Loucy (cell line): ENCODE results near the gene PEAK3.
A peak's percentile ranks its signal among the peaks of the same experiment; 100 is the strongest.

Experiments
- H2AFZ ChIP-seq: fragments of 200-600 bp; sonication (generic); 2 replicates; pipeline ENCODE4 v1.6.0; 2016; ENCODE audit warnings: antibody characterized with exemption, mild to moderate bottlenecking, low read length, moderate library complexity
- H3F3A ChIP-seq: fragments of 200-600 bp; 2 replicates; pipeline ENCODE4 v1.6.0; 2016; ENCODE audit warnings: antibody characterized with exemption, low read depth, mild to moderate bottlenecking
- H3K27me3 ChIP-seq: fragments of 200-600 bp; sonication (generic); 2 replicates; pipeline ENCODE4 v1.6.1; 2014; ENCODE audit warnings: low read length, mild to moderate bottlenecking; ENCODE audit not compliant: insufficient read depth, poor library complexity, severe bottlenecking
- H3K36me3 ChIP-seq: fragments of 200-600 bp; sonication (generic); 2 replicates; pipeline ENCODE4 v1.6.1; 2016; ENCODE audit warnings: low read length; ENCODE audit not compliant: insufficient read depth
- H3K4me1 ChIP-seq: fragments of 200-600 bp; sonication (generic); 2 replicates; pipeline ENCODE4 v1.5.1; 2014; ENCODE audit warnings: low read length, mild to moderate bottlenecking; ENCODE audit not compliant: insufficient read depth, poor library complexity, severe bottlenecking
- H3K4me2 ChIP-seq: fragments of 200-600 bp; sonication (generic); 2 replicates; pipeline ENCODE4 v1.6.0; 2014; ENCODE audit warnings: antibody characterized with exemption, low read length, low read depth, mild to moderate bottlenecking; ENCODE audit not compliant: poor library complexity, severe bottlenecking
- H3K4me3 ChIP-seq: fragments of 200-600 bp; sonication (generic); 2 replicates; pipeline ENCODE4 v1.5.1; 2014; ENCODE audit warnings: low read length, mild to moderate bottlenecking, mixed read lengths; ENCODE audit not compliant: poor library complexity, severe bottlenecking
- H3K79me2 ChIP-seq: fragments of 200-600 bp; sonication (generic); 2 replicates; pipeline ENCODE4 v1.6.1; 2014; ENCODE audit warnings: low read length; ENCODE audit not compliant: insufficient read depth
- H3K9ac ChIP-seq: fragments of 200-600 bp; sonication (generic); 2 replicates; pipeline ENCODE4 v1.6.0; 2014; ENCODE audit warnings: mild to moderate bottlenecking, low read depth, low read length, moderate library complexity; ENCODE audit not compliant: poor library complexity, severe bottlenecking
- H3K9me2 ChIP-seq: fragments of 200-600 bp; sonication (generic); replicated peaks from 2 replicates; pipeline ENCODE4 v1.6.1; 2016; ENCODE audit warnings: low read depth, low read length, mixed read lengths
- H3K9me3 ChIP-seq: fragments of 200-600 bp; sonication (generic); 2 replicates; pipeline ENCODE4 v1.6.1; 2014; ENCODE audit warnings: mild to moderate bottlenecking, antibody characterized with exemption, low read length, low read depth; ENCODE audit not compliant: insufficient read depth
- H4K20me1 ChIP-seq: fragments of 200-600 bp; sonication (generic); 2 replicates; pipeline ENCODE4 v1.6.0; 2014; ENCODE audit warnings: antibody characterized with exemption, low read length, mild to moderate bottlenecking; ENCODE audit not compliant: insufficient read depth, poor library complexity, severe bottlenecking
- CTCF ChIP-seq: fragments of 200-600 bp; sonication (generic); conservative IDR thresholded peaks from 2 replicates; pipeline ENCODE4 v1.5.1; 2014; ENCODE audit warnings: mild to moderate bottlenecking, antibody characterized with exemption, low read length
- EZH2phosphoT487 ChIP-seq: fragments of 200-600 bp; IDR thresholded peaks from 2 replicates; pipeline ENCODE4 v1.6.1; 2018; ENCODE audit warnings: antibody characterized with exemption, mild to moderate bottlenecking, moderate library complexity, borderline replicate concordance

PEAK3 gene

GRCh38 chr19:2324220-2324948, 42.4 kb upstream of the PEAK3 start:
- no peaks in the 10 kb centered on the region for H3K9me3 ChIP-seq
- peak overlapping the region; percentile 98 for H3K4me2 ChIP-seq

GRCh38 chr19:2323707-2324106, 41.7 kb upstream of the PEAK3 start:
- H3K4me3 ChIP-seq = no peak overlapping the region
- H3F3A ChIP-seq = no peaks in the 10 kb centered on the region
- H2AFZ ChIP-seq = no peak overlapping the region
- H3K79me2 ChIP-seq = peaks cover 46% of the 10 kb centered on the region
- H3K4me1 ChIP-seq = peaks cover 16% of the 10 kb centered on the region
- H3K9ac ChIP-seq = no peak overlapping the region
- no peaks in the 10 kb centered on the region for H3K9me3 ChIP-seq
- no peak overlapping the region for H3K4me2 ChIP-seq
- peaks cover 6% of the 10 kb centered on the region for H3K27me3 ChIP-seq
- TF ChIP-seq CTCF = no peak
- no peak for TF ChIP-seq EZH2phosphoT487
- no peaks in the 10 kb centered on the region for H3K36me3 ChIP-seq
- H3K9me2 ChIP-seq = no peaks in the 10 kb centered on the region
- H4K20me1 ChIP-seq = peaks cover 19% of the 10 kb centered on the region

More at GRCh38 chr19:2324220-2324948, 42.4 kb upstream of the PEAK3 start:
- peaks cover 19% of the 10 kb centered on the region for H3K4me1 ChIP-seq
- peaks cover 53% of the 10 kb centered on the region for H3K79me2 ChIP-seq
- H3K36me3 ChIP-seq = no peaks in the 10 kb centered on the region
- H3K9ac ChIP-seq = no peak overlapping the region
- H2AFZ ChIP-seq = no peak overlapping the region
- H3K9me2 ChIP-seq = no peaks in the 10 kb centered on the region
- peaks cover 9% of the 10 kb centered on the region for H3K27me3 ChIP-seq
- H3K4me3 ChIP-seq = no peak overlapping the region
- H3F3A ChIP-seq = no peaks in the 10 kb centered on the region
- TF ChIP-seq EZH2phosphoT487 = no peak
- TF ChIP-seq CTCF = no peak
- peaks cover 26% of the 10 kb centered on the region for H4K20me1 ChIP-seq

GRCh38 chr19:2321565-2322283, 39.7 kb upstream of the PEAK3 start:
- Histone ChIP-seq H3K9ac (no peak overlapping the region), H3K4me2 (no peak overlapping the region), H3K4me1 (peaks cover 15% of the 10 kb centered on the region), H3K36me3 (no peaks in the 10 kb centered on the region), H3K9me2 (no peaks in the 10 kb centered on the region), H3K9me3 (no peaks in the 10 kb centered on the region), H2AFZ (no peak overlapping the region), H3K27me3 (no peaks in the 10 kb centered on the region), H3K4me3 (no peak overlapping the region), H3F3A (no peaks in the 10 kb centered on the region), H4K20me1 (peaks cover 11% of the 10 kb centered on the region), H3K79me2 (peaks cover 28% of the 10 kb centered on the region)
- TF ChIP-seq EZH2phosphoT487 (no peak), CTCF (no peak)
